ENCODE results near the gene CSTPP1.
"Not testable (repeated sequence)": the region's sequence is repeated elsewhere in the genome, so short reads cannot be mapped to it uniquely, and the experiment has no call there.

CSTPP1 gene

DNA sequence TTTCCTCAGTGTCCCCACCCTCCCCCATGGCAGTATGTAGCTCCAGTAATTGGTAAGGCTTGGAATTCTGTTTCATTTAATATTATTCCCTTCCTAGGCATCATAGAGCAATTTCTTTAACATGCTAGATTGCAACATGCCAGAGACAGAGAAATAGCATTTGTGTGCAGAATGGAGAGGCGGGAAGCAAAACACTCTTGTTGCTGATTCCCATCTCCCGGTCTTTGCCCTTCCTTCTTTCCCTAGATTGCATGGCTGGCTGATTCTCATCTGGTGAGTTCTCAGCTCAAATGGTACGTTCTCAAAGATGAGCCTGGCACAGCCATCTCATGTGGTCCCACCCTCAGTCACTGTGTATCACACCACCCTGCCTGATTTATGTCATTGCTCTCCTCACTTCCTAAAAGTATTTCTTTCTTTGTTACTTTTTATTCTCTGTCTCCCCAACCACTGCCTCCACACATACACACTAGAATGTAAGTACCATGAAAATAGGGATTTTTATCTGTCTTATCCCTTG, 173.2 kb downstream of the CSTPP1 start:
- H3K9me3 ChIP-seq, result no peaks in the 10 kb centered on the region
- TF ChIP-seq, protein P1, sequence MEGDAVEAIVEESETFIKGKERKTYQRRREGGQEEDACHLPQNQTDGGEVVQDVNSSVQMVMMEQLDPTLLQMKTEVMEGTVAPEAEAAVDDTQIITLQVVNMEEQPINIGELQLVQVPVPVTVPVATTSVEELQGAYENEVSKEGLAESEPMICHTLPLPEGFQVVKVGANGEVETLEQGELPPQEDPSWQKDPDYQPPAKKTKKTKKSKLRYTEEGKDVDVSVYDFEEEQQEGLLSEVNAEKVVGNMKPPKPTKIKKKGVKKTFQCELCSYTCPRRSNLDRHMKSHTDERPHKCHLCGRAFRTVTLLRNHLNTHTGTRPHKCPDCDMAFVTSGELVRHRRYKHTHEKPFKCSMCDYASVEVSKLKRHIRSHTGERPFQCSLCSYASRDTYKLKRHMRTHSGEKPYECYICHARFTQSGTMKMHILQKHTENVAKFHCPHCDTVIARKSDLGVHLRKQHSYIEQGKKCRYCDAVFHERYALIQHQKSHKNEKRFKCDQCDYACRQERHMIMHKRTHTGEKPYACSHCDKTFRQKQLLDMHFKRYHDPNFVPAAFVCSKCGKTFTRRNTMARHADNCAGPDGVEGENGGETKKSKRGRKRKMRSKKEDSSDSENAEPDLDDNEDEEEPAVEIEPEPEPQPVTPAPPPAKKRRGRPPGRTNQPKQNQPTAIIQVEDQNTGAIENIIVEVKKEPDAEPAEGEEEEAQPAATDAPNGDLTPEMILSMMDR (IDR thresholded peaks at IDR 0.05; ENCODE audit: low read depth, low read length), result no peak
- H3K4me3 ChIP-seq (ENCODE audit: low read depth, low read length), result no peak overlapping the region
- no peaks in the 10 kb centered on the region for H3K27me3 ChIP-seq
- no peaks in the 10 kb centered on the region for H3K4me1 ChIP-seq
- no peak for DNase-seq
- no peaks in the 10 kb centered on the region for H3K36me3 ChIP-seq

DNA sequence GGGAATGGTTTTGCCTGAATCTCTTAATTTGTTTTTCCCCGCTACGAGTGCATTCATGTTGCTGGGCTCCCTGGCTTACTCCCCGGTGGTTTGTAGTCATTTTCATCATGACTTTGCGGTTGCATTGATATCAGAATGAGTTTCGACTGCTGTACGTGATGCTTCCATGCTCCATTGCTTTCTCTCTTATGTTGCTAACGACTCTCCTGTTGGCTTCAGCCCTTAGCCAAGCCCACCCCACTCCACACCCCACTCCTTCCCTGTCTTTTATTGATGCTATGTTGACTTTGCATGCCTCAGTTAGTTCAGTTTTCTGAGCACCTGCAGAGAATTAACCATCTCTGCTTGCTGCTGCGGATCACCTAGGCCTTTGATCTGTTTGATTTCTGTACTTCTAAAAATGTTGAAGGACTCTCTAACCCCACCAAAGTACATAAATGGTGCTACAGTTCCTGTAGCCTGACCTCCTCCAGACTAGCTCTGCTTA, 174.8 kb downstream of the CSTPP1 start:
- Histone ChIP-seq H3K4me1 (no peaks in the 10 kb centered on the region), H3K27me3 (no peaks in the 10 kb centered on the region), H3K4me3 (ENCODE audit: low read depth, low read length) (no peak overlapping the region), H3K36me3 (no peaks in the 10 kb centered on the region), H3K9me3 (no peaks in the 10 kb centered on the region)
- TF ChIP-seq, protein P1 (IDR thresholded peaks at IDR 0.05; ENCODE audit: low read depth, low read length), result no peak
- DNase-seq, result no peak

DNA sequence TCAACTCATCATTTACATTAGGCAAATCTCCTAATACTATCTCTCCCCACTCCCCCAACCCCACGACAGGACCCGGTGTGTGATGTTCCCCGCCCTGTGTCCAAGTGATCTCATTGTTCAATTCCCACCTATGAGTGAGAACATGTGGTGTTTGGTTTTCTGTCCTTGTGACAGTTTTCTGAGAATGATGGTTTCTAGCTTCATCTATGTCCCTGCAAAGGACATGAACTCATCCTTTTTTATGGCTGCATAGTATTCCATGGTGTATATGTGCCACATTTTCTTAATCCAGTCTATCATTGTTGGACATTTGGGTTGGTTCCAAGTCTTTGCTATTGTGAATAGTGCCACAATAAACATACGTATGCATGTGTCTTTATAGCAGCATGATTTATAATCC, 176.4 kb downstream of the CSTPP1 start:
- H3K4me1 ChIP-seq, result not testable (repeated sequence)

DNA sequence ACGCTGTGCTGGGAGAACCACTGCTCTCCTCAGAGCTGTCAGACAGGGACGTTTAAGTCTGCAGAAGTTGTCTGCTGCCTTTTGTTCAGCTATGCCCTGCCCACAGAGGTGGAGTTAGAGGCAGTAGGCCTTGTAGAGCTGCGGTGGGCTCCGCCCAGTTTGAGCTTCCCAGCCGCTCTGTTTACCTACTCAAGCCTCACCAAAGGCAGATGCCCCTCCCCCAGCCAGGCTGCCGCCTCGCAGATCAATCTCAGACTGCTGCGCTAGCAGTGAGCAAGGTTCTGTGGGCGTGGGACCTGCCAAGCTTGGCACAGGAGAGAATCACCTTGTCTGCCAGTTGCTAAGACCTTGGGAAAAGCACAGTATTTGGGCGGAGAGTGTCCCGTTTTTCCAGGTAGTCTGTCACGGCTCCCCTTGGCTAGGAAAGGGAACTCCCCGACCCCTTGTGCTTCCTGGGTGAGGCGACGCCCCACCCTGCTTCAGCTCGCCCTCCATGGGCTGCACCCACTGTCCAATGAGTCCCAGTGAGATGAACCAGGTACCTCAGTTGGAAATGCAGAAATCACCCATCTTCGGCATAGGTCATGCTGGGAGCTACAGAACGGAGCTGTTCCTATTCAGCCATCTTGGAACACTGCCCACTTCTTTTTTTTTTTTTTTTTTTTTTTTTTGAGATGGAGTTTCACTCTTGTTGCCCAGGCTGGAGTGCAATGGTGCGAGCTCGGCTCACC, 182.6 kb downstream of the CSTPP1 start:
- H3K4me3 ChIP-seq (ENCODE audit: low read depth, low read length), result not testable (repeated sequence)
- peak; percentile 32 for DNase-seq

More for the DNA sequence above, 176.4 kb downstream of the CSTPP1 start:
- not testable (repeated sequence) for H3K36me3 ChIP-seq; H3K9me3 ChIP-seq; H3K27me3 ChIP-seq; H3K4me3 ChIP-seq (ENCODE audit: low read depth, low read length); DNase-seq

DNA sequence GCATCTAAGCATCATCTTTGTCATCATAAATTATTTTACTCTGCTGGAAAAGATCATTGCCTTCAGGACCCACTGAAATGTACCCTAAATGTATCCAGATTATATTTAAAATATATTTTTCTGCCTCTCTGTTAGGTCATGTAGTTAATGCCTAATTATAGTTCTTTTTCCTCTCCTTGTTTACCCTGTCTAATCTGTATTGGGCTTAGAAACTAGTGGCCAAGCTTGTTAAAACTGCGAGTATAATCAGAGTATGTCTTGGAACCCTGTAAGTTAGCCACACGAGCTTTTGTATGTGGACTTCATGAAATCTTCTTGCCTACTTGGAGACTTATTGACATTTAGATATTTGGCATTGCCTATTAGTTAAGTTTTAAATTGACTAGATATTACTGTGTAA, 184.5 kb downstream of the CSTPP1 start:
- TF ChIP-seq, protein P1 (IDR thresholded peaks at IDR 0.05; ENCODE audit: low read depth, low read length), result no peak
- no peaks in the 10 kb centered on the region for H3K9me3 ChIP-seq
- no peak for DNase-seq
- H3K36me3 ChIP-seq, result no peaks in the 10 kb centered on the region
- no peak overlapping the region for H3K4me3 ChIP-seq (ENCODE audit: low read depth, low read length)
- H3K4me1 ChIP-seq, result no peaks in the 10 kb centered on the region
- H3K27me3 ChIP-seq, result no peaks in the 10 kb centered on the region

More for the DNA sequence above, 182.6 kb downstream of the CSTPP1 start:
- H3K9me3 ChIP-seq, H3K36me3 ChIP-seq, H3K27me3 ChIP-seq, H3K4me1 ChIP-seq: not testable (repeated sequence)

DNA sequence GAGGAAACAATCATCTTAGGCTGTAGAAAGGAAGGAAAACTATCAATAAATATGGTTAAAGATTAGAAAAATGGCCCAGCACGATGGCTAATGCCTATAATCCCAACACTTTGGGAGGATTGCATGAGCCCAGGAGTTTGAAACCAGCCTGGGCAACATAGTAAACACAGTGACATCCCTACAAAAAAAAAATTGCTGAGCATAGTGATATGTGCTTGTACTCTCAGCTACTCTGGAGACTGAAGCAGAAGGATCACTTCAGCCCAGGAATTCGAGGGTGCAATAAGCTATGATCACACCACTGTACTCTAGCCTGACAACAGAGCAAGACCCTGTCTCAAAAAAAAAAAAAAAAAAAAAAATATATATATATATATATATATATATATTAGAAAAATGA, 185.2 kb downstream of the CSTPP1 start:
- H3K4me3 ChIP-seq (ENCODE audit: low read depth, low read length), result no peak overlapping the region
- H3K36me3 ChIP-seq, result no peaks in the 10 kb centered on the region
- no peaks in the 10 kb centered on the region for H3K4me1 ChIP-seq
- H3K27me3 ChIP-seq, result no peaks in the 10 kb centered on the region
- DNase-seq, result no peak
- no peaks in the 10 kb centered on the region for H3K9me3 ChIP-seq
- TF ChIP-seq, protein P1 (IDR thresholded peaks at IDR 0.05; ENCODE audit: low read depth, low read length), result no peak

DNA sequence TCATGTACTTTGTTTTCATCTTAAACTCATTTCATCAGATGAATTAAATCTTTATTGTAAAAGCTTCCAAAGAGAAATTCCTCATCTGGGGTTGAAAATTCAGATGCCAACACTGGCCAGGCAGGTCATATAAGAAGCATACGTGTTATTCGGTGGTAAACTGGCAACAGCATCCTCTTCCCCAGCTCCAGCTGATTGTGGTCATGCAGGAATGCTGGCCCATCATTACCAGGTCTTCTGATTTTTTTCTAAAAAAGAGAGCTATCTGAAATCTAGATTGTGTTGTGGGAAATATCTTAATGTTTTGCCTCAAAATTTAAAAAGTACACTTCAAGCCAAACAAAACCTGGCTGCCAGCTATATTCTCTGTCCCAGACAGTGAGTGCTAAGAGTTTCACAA, 186.5 kb downstream of the CSTPP1 start:
- no peak for DNase-seq
- Histone ChIP-seq H3K4me1 (no peaks in the 10 kb centered on the region), H3K9me3 (no peaks in the 10 kb centered on the region), H3K27me3 (no peaks in the 10 kb centered on the region), H3K4me3 (ENCODE audit: low read depth, low read length) (no peak overlapping the region), H3K36me3 (no peaks in the 10 kb centered on the region)
- TF ChIP-seq, protein P1 (IDR thresholded peaks at IDR 0.05; ENCODE audit: low read depth, low read length), result no peak
